Gastrocnemius medialis (tissue), 4 donors: ENCODE data around the gene TARP.

Experiments used
- POLR2A ChIP-seq, 2 donors: fragments of 450-650 bp; IDR thresholded peaks; one replicate each; pipeline ENCODE4 v1.6.1; 2017; ENCODE audit warnings: antibody characterized with exemption in 2 of 2, mild to moderate bottlenecking in 2 of 2, moderate library complexity in 2 of 2
- TF ChIP-seq, protein P1 (sequence below), 5 experiments: fragments of 450-650 bp in 3 of 5; fragments of 200-600 bp in 2 of 5; sonication (generic) in 2 of 5; IDR thresholded peaks in 4 of 5; conservative IDR thresholded peaks in 1 of 5; 1 replicate in 4 of 5; 2 replicates in 1 of 5; pipeline ENCODE4 v1.5.1; 2016 to 2019; ENCODE audit warnings: antibody characterized with exemption in 5 of 5, mild to moderate bottlenecking in 3 of 5, moderate library complexity in 3 of 5

DNA sequence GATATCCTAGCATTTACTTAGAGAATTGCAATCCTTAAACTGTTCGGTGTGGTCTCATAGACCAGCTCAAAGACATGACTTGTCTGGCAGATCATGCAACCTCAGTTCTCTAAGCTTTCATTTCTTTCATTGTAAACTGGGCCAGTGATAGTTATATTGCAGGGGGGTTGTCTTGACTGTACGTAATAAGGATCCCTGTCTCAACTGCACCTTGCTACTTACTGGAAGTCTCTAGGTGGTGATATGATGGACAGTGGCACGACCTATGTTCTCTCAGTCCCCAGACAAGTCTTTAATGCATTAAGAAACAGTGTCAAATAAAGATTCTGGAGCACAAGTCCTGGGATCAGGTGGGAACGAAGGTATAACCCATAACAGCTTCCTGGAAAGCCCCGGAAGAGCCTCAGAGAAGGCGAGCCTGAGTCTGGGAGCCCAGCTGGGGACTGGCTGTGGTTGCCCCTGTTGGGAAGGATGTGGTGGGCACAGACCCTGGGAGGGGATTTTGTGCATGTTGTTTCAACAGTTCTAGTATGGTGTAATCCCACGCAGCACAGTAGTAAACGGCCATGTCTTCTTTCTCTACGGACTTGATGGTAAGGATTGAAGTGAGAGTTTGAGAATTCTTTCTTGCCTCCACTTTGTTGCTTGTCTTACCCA lies 26.0 kb upstream of the TARP start:
- no peak for TF ChIP-seq POLR2A (IDR thresholded peaks at IDR 0.05)
- TF ChIP-seq, protein P1, sequence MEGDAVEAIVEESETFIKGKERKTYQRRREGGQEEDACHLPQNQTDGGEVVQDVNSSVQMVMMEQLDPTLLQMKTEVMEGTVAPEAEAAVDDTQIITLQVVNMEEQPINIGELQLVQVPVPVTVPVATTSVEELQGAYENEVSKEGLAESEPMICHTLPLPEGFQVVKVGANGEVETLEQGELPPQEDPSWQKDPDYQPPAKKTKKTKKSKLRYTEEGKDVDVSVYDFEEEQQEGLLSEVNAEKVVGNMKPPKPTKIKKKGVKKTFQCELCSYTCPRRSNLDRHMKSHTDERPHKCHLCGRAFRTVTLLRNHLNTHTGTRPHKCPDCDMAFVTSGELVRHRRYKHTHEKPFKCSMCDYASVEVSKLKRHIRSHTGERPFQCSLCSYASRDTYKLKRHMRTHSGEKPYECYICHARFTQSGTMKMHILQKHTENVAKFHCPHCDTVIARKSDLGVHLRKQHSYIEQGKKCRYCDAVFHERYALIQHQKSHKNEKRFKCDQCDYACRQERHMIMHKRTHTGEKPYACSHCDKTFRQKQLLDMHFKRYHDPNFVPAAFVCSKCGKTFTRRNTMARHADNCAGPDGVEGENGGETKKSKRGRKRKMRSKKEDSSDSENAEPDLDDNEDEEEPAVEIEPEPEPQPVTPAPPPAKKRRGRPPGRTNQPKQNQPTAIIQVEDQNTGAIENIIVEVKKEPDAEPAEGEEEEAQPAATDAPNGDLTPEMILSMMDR (IDR thresholded peaks at IDR 0.05 in 4 of 5, conservative IDR thresholded peaks at IDR 0.05 in 1 of 5): no peak
